K562 (cell line): ENCODE measurements around the gene WDR46. TPM values are rescaled to one million over a fixed set of nuclear protein-coding genes. Genes with fewer than 3 reads are reported as not detected.
A peak's percentile ranks its signal among the peaks of the same experiment; 100 is the strongest.

Source experiments
- ATAC-seq: fragments of 200-7000 bp; cut with Tn5 transposase; 3 replicates; pipeline ENCODE4 v1.9.1; 2020; ENCODE audit warnings: moderate library complexity
- BruUV-seq: library from RNA; stranded (reverse); fragments of 400-500 nt; replicated peaks from 2 replicates; lab custom pipeline; 2021; lab: Mats Ljungman, UMichigan
- CTCF ChIA-PET: fragments of 300-600 bp; formaldehyde crosslinking; extraction: SDS; loops from one replicate; lab custom pipeline; 2021; ENCODE audit warnings: low intra/inter-chr PET ratio; lab: Yijun Ruan, JAX
- POLR2A ChIA-PET: fragments of 300-600, 350-650 bp; sonication (Branson Sonifier 250); formaldehyde crosslinking; extraction: SDS; loops from one replicate; lab custom pipeline; 2021; ENCODE audit warnings: antibody characterized with exemption, inconsistent platforms; lab: Yijun Ruan, JAX
- DNase-seq, 4 experiments: peaks; one replicate each; pipeline versions ENCODE4 v3.0.0 to v3.0.0-alpha.2; 2011 to 2018; ENCODE audit warnings: low spot score in 3 of 4, mixed read lengths in 3 of 4; ENCODE audit errors: extremely low read depth in 1 of 4
- FAIRE-seq: peaks from 2 replicates; lab custom pipeline; 2011; peaks lifted over from hg19 to GRCh38; lab: Jason Lieb, UNC
- H2AFZ ChIP-seq: 2 replicates; pipeline ENCODE4 v1.6.0; 2011; ENCODE audit warnings: low read depth, low read length, control low read depth, inconsistent platforms
- H3K27ac ChIP-seq: fragments of 200-600 bp; 3 replicates; pipeline ENCODE4 v1.8.0; 2011; ENCODE audit warnings: low read depth, mild to moderate bottlenecking, control low read depth, inconsistent platforms, low read length, moderate library complexity, mixed read lengths; ENCODE audit errors: extremely low read depth
- H3K27me3 ChIP-seq, 2 experiments: fragments of 300-600 bp in 1 of 2; 2 replicates in 1 of 2; 3 replicates in 1 of 2; pipeline versions ENCODE4 v1.6.0 to v1.8.0; 2011; ENCODE audit warnings: inconsistent platforms in 2 of 2, low read length in 2 of 2, mild to moderate bottlenecking in 1 of 2, mixed read lengths in 1 of 2, moderate library complexity in 1 of 2; ENCODE audit not compliant: control insufficient read depth in 2 of 2, insufficient read depth in 2 of 2
- H3K36me3 ChIP-seq: fragments of 300-600 bp; 3 replicates; pipeline ENCODE4 v1.8.0; 2011; ENCODE audit warnings: mild to moderate bottlenecking, low read length, inconsistent platforms; ENCODE audit not compliant: control insufficient read depth, insufficient read depth
- H3K4me1 ChIP-seq, 2 experiments: fragments of 200-600 bp in 1 of 2; replicated peaks in 1 of 2; 2 replicates in 1 of 2; 3 replicates in 1 of 2; pipeline versions ENCODE4 v1.5.1 to v1.8.0; 2011; ENCODE audit warnings: inconsistent platforms in 2 of 2, low read length in 2 of 2, mild to moderate bottlenecking in 1 of 2, mixed read lengths in 1 of 2, moderate library complexity in 1 of 2; ENCODE audit not compliant: control insufficient read depth in 2 of 2, insufficient read depth in 2 of 2
- H3K4me2 ChIP-seq: 2 replicates; pipeline ENCODE4 v1.6.1; 2011; ENCODE audit warnings: low read length, control low read depth, inconsistent platforms, mixed read lengths; ENCODE audit not compliant: insufficient read depth
- H3K4me3 ChIP-seq: fragments of 200-600 bp; sonication (generic), shearing (Covaris generic); 2 replicates; pipeline ENCODE4 v1.5.1; 2016; ENCODE audit warnings: control low read depth, inconsistent platforms
- H3K79me2 ChIP-seq: fragments of 200-600 bp; 3 replicates; pipeline ENCODE4 v1.8.0; 2011; ENCODE audit warnings: low read length, inconsistent platforms; ENCODE audit not compliant: control insufficient read depth, insufficient read depth
- H3K9ac ChIP-seq, 2 experiments: 2 replicates each; pipeline versions ENCODE4 v1.6.0 to v1.6.1; 2011; ENCODE audit warnings: low read depth in 2 of 2, low read length in 2 of 2, control low read depth in 1 of 2, inconsistent platforms in 1 of 2, mild to moderate bottlenecking in 1 of 2, mixed read lengths in 1 of 2; ENCODE audit not compliant: insufficient read depth in 1 of 2
- H3K9me1 ChIP-seq: one replicate; pipeline ENCODE4 v1.6.0; 2011; ENCODE audit warnings: inconsistent platforms, mild to moderate bottlenecking, low read length, moderate library complexity; ENCODE audit not compliant: control insufficient read depth, insufficient read depth
- H3K9me3 ChIP-seq: replicated peaks from 2 replicates; pipeline ENCODE4 v1.5.1; 2011; ENCODE audit warnings: low read depth, low read length, inconsistent platforms; ENCODE audit not compliant: control insufficient read depth, insufficient read depth
- H4K20me1 ChIP-seq: replicated peaks from 2 replicates; pipeline ENCODE4 v1.6.1; 2011; ENCODE audit warnings: low read length, inconsistent platforms, mixed read lengths; ENCODE audit not compliant: control insufficient read depth, insufficient read depth
- ESRRB ChIP-seq: fragments of 250-450 bp; sonication (Bioruptor Pico); IDR thresholded peaks from 2 replicates; pipeline ENCODE4 v1.5.0; 2020; ENCODE audit warnings: mild to moderate bottlenecking, moderate library complexity, borderline replicate concordance
- JUN ChIP-seq, 2 experiments: sonication (generic) in 1 of 2; formaldehyde crosslinking in 1 of 2; IDR thresholded peaks; 2 replicates each; pipeline versions ENCODE4 v1.6.1 to v1.8.0; 2012 to 2022; ENCODE audit warnings: borderline replicate concordance in 2 of 2, mild to moderate bottlenecking in 2 of 2, improper control_type of control experiment in 1 of 2, low read depth in 1 of 2, low read length in 1 of 2, missing genetic modification reagents in 1 of 2
- LARP7 ChIP-seq: fragments of 450-650 bp; IDR thresholded peaks from 2 replicates; pipeline ENCODE4 v1.6.1; 2016
- MAFG ChIP-seq: fragments of 450-650 bp; conservative IDR thresholded peaks from 2 replicates; pipeline ENCODE4 v1.6.1; 2016; ENCODE audit warnings: missing genetic modification characterization, missing compliant biosample characterization
- NR2C2 ChIP-seq, 2 experiments: fragments of 200-800 bp in 1 of 2; sonication (Bioruptor generic) in 1 of 2; sonication (generic) in 1 of 2; formaldehyde crosslinking in 1 of 2; IDR thresholded peaks; 2 replicates each; pipeline versions ENCODE4 v1.6.1 to v1.8.0; 2016 to 2022; ENCODE audit warnings: mild to moderate bottlenecking in 1 of 2, missing compliant biosample characterization in 1 of 2, missing genetic modification characterization in 1 of 2, missing genetic modification reagents in 1 of 2
- PHF20 ChIP-seq: fragments of 450-650 bp; IDR thresholded peaks from 2 replicates; pipeline ENCODE4 v1.6.1; 2018; ENCODE audit not compliant: partially characterized antibody
- RCOR1 ChIP-seq, 2 experiments: IDR thresholded peaks; 2 replicates each; pipeline ENCODE4 v1.6.1; 2012; ENCODE audit warnings: low read depth in 2 of 2, low read length in 2 of 2, borderline replicate concordance in 1 of 2, improper control_type of control experiment in 1 of 2
- STAT5B ChIP-seq: fragments of 250-450 bp; sonication (Bioruptor Pico); IDR thresholded peaks from 2 replicates; pipeline ENCODE4 v1.8.0; 2021; ENCODE audit warnings: mild to moderate bottlenecking, inconsistent platforms
- TRIM25 ChIP-seq: fragments of 450-650 bp; IDR thresholded peaks from 2 replicates; pipeline ENCODE4 v1.7.0; 2016; ENCODE audit warnings: borderline replicate concordance
- ZNF57 ChIP-seq: fragments of 450-650 bp; formaldehyde crosslinking; IDR thresholded peaks from 2 replicates; pipeline ENCODE4 v1.4.0; 2020; ENCODE audit warnings: mild to moderate bottlenecking, moderate library complexity
- ZNF589 ChIP-seq: fragments of 200-800 bp; sonication (Bioruptor generic); IDR thresholded peaks from 2 replicates; pipeline ENCODE4 v1.6.1; 2016; ENCODE audit warnings: low read depth, missing genetic modification characterization, missing compliant biosample characterization
- WGBS: fragments of 100-300 bp; shearing (Covaris generic); methylation state at CpG from one replicate; pipeline ENCODE4 v1.1.6; 2016; ENCODE audit warnings: low coverage, mixed read lengths; ENCODE audit not compliant: insufficient coverage; ENCODE audit errors: missing lambda C conversion rate; 5-methylcytosine and 5-hydroxymethylcytosine counted together
- in situ Hi-C: fragments of 300-500 bp; cut with MboI; formaldehyde crosslinking; loops from 4 replicates; pipeline ENCODE4 v1.15.0; 2018; ENCODE audit warnings: inconsistent platforms, mixed read lengths
- intact Hi-C: fragments of 100-400 bp; cut with micrococcal nuclease; formaldehyde crosslinking; loops from 2 replicates; pipeline ENCODE4 v1.14.2; 2022
- polyA plus RNA-seq, 8 experiments: library from polyadenylated mRNA; depleted of rRNA in 4 of 8; stranded (reverse) in 5 of 8; unstranded in 3 of 8; fragments of >200 nt; fragmentation: Nextera tagmentation in 2 of 8; fragmentation: Illumina TruSeq in 1 of 8; extraction: Ambion mirVana in 2 of 8; extraction: Trizol in 1 of 8; gene quantifications; 2 replicates each; pipeline versions ENCODE4 v1.2.1 to v1.2.3, GENCODE V29; 2011 to 2014; ENCODE audit warnings: inconsistent platforms in 1 of 8, missing spikeins in 1 of 8
- total RNA-seq, 7 experiments: library from RNA; depleted of rRNA in 6 of 7; stranded (reverse); fragments of >200 nt in 6 of 7; fragmentation: Illumina TruSeq in 2 of 7; extraction: Trizol in 2 of 7; gene quantifications; 2 replicates each; pipeline versions ENCODE4 v1.2.1 to v1.2.3, GENCODE V29; 2011 to 2021; ENCODE audit warnings: low replicate concordance in 1 of 7

WDR46 gene
- total and polyA plus RNA-seq, 9 of the 15 experiments (the other 6 are each of a cell fraction or from before 2014, with no cell fraction given), result 8.9 to 146 (median 93.1) TPM

DNA sequence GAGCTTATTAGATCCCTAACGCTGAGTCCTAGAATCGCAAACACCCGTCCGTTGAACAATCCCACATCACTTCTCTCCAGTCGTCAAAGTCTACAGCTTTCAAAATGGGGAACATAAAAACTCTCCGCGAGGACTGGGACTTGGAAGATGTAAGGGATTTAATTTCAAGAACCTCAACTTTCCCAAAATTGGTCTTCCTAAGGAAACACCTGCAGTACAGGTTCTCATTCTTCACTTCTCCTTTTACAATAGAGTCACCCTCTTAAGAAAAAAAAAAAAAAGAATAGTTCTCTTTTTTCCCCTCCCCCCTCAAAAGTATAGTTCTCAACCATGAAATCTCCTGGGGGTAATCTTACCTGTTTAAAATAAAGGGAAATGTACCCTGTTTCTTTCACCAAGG is 35.1 kb upstream of the WDR46 start:
- intact Hi-C loops (no loop called here), in situ Hi-C loops (no loop called here)
- 44% methylated on average over 7 of the region's 7 CpGs for WGBS
- Histone ChIP-seq H4K20me1 (0 out of 2 replicates have a peak, but pooled peaks cover 3% of the 10 kb centered on the region), H3K36me3 (peaks cover 25% of the 10 kb centered on the region), H2AFZ (peak overlapping the region; percentile 98), H3K79me2 (peaks cover 39% of the 10 kb centered on the region), H3K27me3 (no peaks in the 10 kb centered on the region), H3K27ac (no peak overlapping the region; the same call in 2 of the 3 replicates), H3K9me3 (no peaks in the 10 kb centered on the region), H3K9ac (peak overlapping the region; percentile 87 to 95; a peak in 2 of 4 replicates), H3K4me3 (peak overlapping the region; percentile 64), H3K4me1 (peaks cover 32 to 43% of the 10 kb centered on the region in 2 experiments), H3K9me1 (peaks cover 3% of the 10 kb centered on the region), H3K4me2 (peak overlapping the region; percentile 88)
- ChIA-PET POLR2A (interaction anchor here (0.6 to 1.2 kb wide), 6 partner anchors 12 to 275 kb away, joined by 3 to 5 read pairs (median 3); no protein-coding TSS in a partner anchor), CTCF (no interaction called here)
- TF ChIP-seq MAFG (no peak), ZNF589 (0 out of 2 replicates have a peak, but pooled peaks have one; percentile 2)
- ATAC-seq, result no peak
- BruUV-seq, result no TSS peak
- FAIRE-seq, result peak; percentile 42
- no peak for DNase-seq

- Histone ChIP-seq H3K9me1 (peaks cover 3% of the 10 kb centered on the region), H3K4me1 (peaks cover 37 to 49% of the 10 kb centered on the region in 2 experiments), H3K4me2 (peak overlapping the region; percentile 88), H3K79me2 (peaks cover 44% of the 10 kb centered on the region), H3K9ac (peak overlapping the region; percentile 87 to 95), H3K36me3 (peaks cover 31% of the 10 kb centered on the region), H3K4me3 (peak overlapping the region; percentile 64), H3K27ac (peak overlapping the region; percentile 89), H2AFZ (peak overlapping the region; percentile 98), H3K27me3 (no peaks in the 10 kb centered on the region), H4K20me1 (0 out of 2 replicates have a peak, but pooled peaks cover 3% of the 10 kb centered on the region), H3K9me3 (no peaks in the 10 kb centered on the region)
- intact Hi-C loops (loop anchor here (1.0 kb wide), 1 partner anchor 22 kb away; no protein-coding TSS in a partner anchor), in situ Hi-C loops (no loop called here)
- ChIA-PET POLR2A (interaction anchor here (0.6 to 1.2 kb wide), 7 partner anchors 13 to 251 kb away, joined by 3 to 4 read pairs (median 3); partner anchors contain the start of genes RPS18 and VPS52), CTCF (no interaction called here)
- WGBS, result 3% methylated on average over 12 of the region's 12 CpGs
- BruUV-seq, result no TSS peak
- DNase-seq (peak in 1 of 4 experiments; percentile 35), ATAC-seq (peak; percentile 3; the same call in 2 of the 3 replicates), FAIRE-seq (no peak)
- TF ChIP-seq ESRRB (CRISPR knock-in tag) (no peak), RCOR1 (IDR thresholded peaks at IDR 0.05; ENCODE audit: borderline replicate concordance in 1 of 2, low read depth in 2 of 2, low read length in 2 of 2) (0 out of 4 replicates have a peak, but pooled peaks of 1 of the 2 experiments have one; percentile 1), ZNF57 (CRISPR knock-in tag) (no peak), NR2C2 (CRISPR knock-in tag; IDR thresholded peaks at IDR 0.05) (no peak), NR2C2 (tag; IDR thresholded peaks at IDR 0.05) (no peak), TRIM25 (no peak), JUN (IDR thresholded peaks at IDR 0.05; ENCODE audit: borderline replicate concordance, low read depth, low read length) (peak; percentile 1; the same call in 1 of the 2 replicates), JUN (CRISPR knock-in tag; IDR thresholded peaks at IDR 0.05; ENCODE audit: borderline replicate concordance) (no peak), PHF20 (peak; percentile 1), LARP7 (no peak), STAT5B (no peak)
Observed at GRCh38 chr6:33323623-33323948, 34.5 kb upstream of the WDR46 start.
